HepG2 (cell line): ENCODE data around the gene NOXO1. TPM values are rescaled to one million over a fixed set of nuclear protein-coding genes. Genes with fewer than 3 reads are reported as not detected.

Experiments
- ARNT ChIP-seq: fragments of 450-650 bp; IDR thresholded peaks from 2 replicates; pipeline ENCODE4 v1.6.1; 2017
- DR1 ChIP-seq: sonication (generic); formaldehyde crosslinking; IDR thresholded peaks from 2 replicates; pipeline ENCODE4 v1.8.0; 2021; ENCODE audit warnings: mild to moderate bottlenecking, missing genetic modification reagents, inconsistent platforms
- ETV6 ChIP-seq: sonication (generic); formaldehyde crosslinking; conservative IDR thresholded peaks from 2 replicates; pipeline ENCODE4 v1.4.0; 2020; ENCODE audit warnings: missing genetic modification reagents
- FOXJ3 ChIP-seq: sonication (generic); formaldehyde crosslinking; IDR thresholded peaks from 2 replicates; pipeline ENCODE4 v1.4.0; 2020; ENCODE audit warnings: missing genetic modification reagents, mild to moderate bottlenecking, borderline replicate concordance
- KAT8 ChIP-seq: IDR thresholded peaks from 2 replicates; pipeline ENCODE4 v1.6.1; 2016; ENCODE audit warnings: missing genetic modification reagents, missing compliant biosample characterization
- KLF6 ChIP-seq: IDR thresholded peaks from 2 replicates; pipeline ENCODE4 v1.8.0; 2016; ENCODE audit warnings: missing biosample characterization, missing genetic modification reagents
- MLLT10 ChIP-seq: sonication (generic); formaldehyde crosslinking; IDR thresholded peaks from 2 replicates; pipeline ENCODE4 v1.4.0; 2020; ENCODE audit warnings: missing genetic modification reagents
- MTA3 ChIP-seq: sonication (generic); formaldehyde crosslinking; IDR thresholded peaks from 2 replicates; pipeline ENCODE4 v1.4.0; 2020; ENCODE audit warnings: missing genetic modification reagents
- NFRKB ChIP-seq: fragments of 450-650 bp; IDR thresholded peaks from 2 replicates; pipeline ENCODE4 v1.6.1; 2017
- PCBP2 ChIP-seq: fragments of 200-400 bp; formaldehyde crosslinking; optimal IDR thresholded peaks from 2 replicates; pipeline ENCODE3; 2018; ENCODE audit warnings: low read length, low read depth; ENCODE audit not compliant: poor library complexity, severe bottlenecking
- PTBP1 ChIP-seq: fragments of 200-400 bp; formaldehyde crosslinking; IDR thresholded peaks from 2 replicates; pipeline ENCODE4 v1.6.1; 2018; ENCODE audit warnings: low read length, low read depth; ENCODE audit not compliant: poor library complexity, severe bottlenecking
- RBFOX2 ChIP-seq: fragments of 200-400 bp; formaldehyde crosslinking; IDR thresholded peaks from 2 replicates; pipeline ENCODE4 v1.6.1; 2017; ENCODE audit warnings: low read depth, mild to moderate bottlenecking, low read length
- SKIL ChIP-seq: sonication (generic); formaldehyde crosslinking; IDR thresholded peaks from 2 replicates; pipeline ENCODE4 v1.8.0; 2022; ENCODE audit warnings: missing genetic modification reagents, mild to moderate bottlenecking, moderate library complexity, borderline replicate concordance
- TARDBP ChIP-seq: sonication (generic); formaldehyde crosslinking; IDR thresholded peaks from 2 replicates; pipeline ENCODE4 v1.8.0; 2022; ENCODE audit warnings: mild to moderate bottlenecking, missing genetic modification reagents
- ZNF318 ChIP-seq: sonication (generic); formaldehyde crosslinking; IDR thresholded peaks from 2 replicates; pipeline ENCODE4 v1.4.0; 2020; ENCODE audit warnings: mild to moderate bottlenecking, missing genetic modification reagents
- ZNF350 ChIP-seq: sonication (generic); formaldehyde crosslinking; IDR thresholded peaks from 2 replicates; pipeline ENCODE4 v1.4.0; 2020; ENCODE audit warnings: mild to moderate bottlenecking, low read depth, missing genetic modification reagents, borderline replicate concordance
- ZNF547 ChIP-seq: sonication (generic); formaldehyde crosslinking; IDR thresholded peaks from 2 replicates; pipeline ENCODE4 v1.5.1; 2020; ENCODE audit warnings: mild to moderate bottlenecking, missing genetic modification reagents
- ZNF563 ChIP-seq: sonication (generic); formaldehyde crosslinking; IDR thresholded peaks from 2 replicates; pipeline ENCODE4 v1.8.0; 2022; ENCODE audit warnings: mild to moderate bottlenecking, moderate library complexity, missing genetic modification reagents
- ZSCAN12 ChIP-seq: sonication (generic); formaldehyde crosslinking; IDR thresholded peaks from 2 replicates; pipeline ENCODE4 v1.9.0; 2021; ENCODE audit warnings: mild to moderate bottlenecking, missing genetic modification reagents
- polyA plus RNA-seq, 8 experiments: library from polyadenylated mRNA; depleted of rRNA in 3 of 8; stranded (reverse) in 7 of 8; unstranded in 1 of 8; fragments of >200 nt; fragmentation: Illumina TruSeq in 4 of 8; extraction: Trizol in 4 of 8; gene quantifications; 2 replicates each; pipeline versions ENCODE4 v1.2.1 to v1.2.3, GENCODE V29; 2011 to 2016; ENCODE audit warnings: low read depth in 4 of 8, missing spikeins in 1 of 8, mixed read lengths in 1 of 8; ENCODE audit not compliant: insufficient read depth in 1 of 8
- total RNA-seq, 5 experiments: library from RNA; depleted of rRNA; stranded (reverse); fragments of >200 nt; fragmentation: Illumina TruSeq; extraction: Trizol; gene quantifications; 2 replicates each; pipeline ENCODE4 v1.2.3, GENCODE V29; 2016; ENCODE audit warnings: low read depth in 1 of 5

The NOXO1 gene
- total and polyA plus RNA-seq, 2 of the 13 experiments (the other 11 are each of a cell fraction or from before 2014, with no cell fraction given) = 0.69 to 1.4 TPM

- no peak; the same call in 1 of the 2 replicates for TF ChIP-seq SKIL (CRISPR knock-in tag)
- TF ChIP-seq ZNF547 = 0 out of 2 replicates have a peak, but pooled peaks have one; percentile 57
- TF ChIP-seq ZNF563 (CRISPR knock-in tag) = peak; percentile 54
- TF ChIP-seq ARNT = no peak
- TF ChIP-seq KAT8 (CRISPR knock-in tag) = no peak
- no peak for TF ChIP-seq TARDBP (CRISPR knock-in tag)
- peak; percentile 81 for TF ChIP-seq RBFOX2
- TF ChIP-seq MLLT10 = no peak
- TF ChIP-seq PTBP1 = peak; percentile 64
- TF ChIP-seq KLF6 = peak; percentile 80
- TF ChIP-seq NFRKB = no peak
- TF ChIP-seq ZNF318 (CRISPR knock-in tag) = no peak
- no peak; the same call in 1 of the 2 replicates for TF ChIP-seq ZNF350
- TF ChIP-seq ZSCAN12 (CRISPR knock-in tag) = no peak
- no peak for TF ChIP-seq PCBP2
- TF ChIP-seq ETV6 (CRISPR knock-in tag) = no peak; the same call in 1 of the 2 replicates
- no peak for TF ChIP-seq FOXJ3 (CRISPR knock-in tag)
- no peak for TF ChIP-seq MTA3 (CRISPR knock-in tag)
- 0 out of 2 replicates have a peak, but pooled peaks have one; percentile 44 for TF ChIP-seq DR1 (CRISPR knock-in tag)
Measured at GRCh38 chr16:1983544-1984346, 2.5 kb upstream of the NOXO1 start, which contains the start of gene GFER (continued).
